ENCODE data around the gene MED12. TPM values are rescaled to one million over a fixed set of nuclear protein-coding genes. Genes with fewer than 3 reads are reported as not detected.
A peak's percentile ranks its signal among the peaks of the same experiment; 100 is the strongest.

MED12 gene
- total and polyA plus RNA-seq, 2 of the 8 experiments (the other 6 are each of a cell fraction or from before 2014, with no cell fraction given): 19.4 to 48.9 TPM

GRCh38 chrX:71118985-71119535 lies 664 bp downstream of the MED12 start:
- Histone ChIP-seq H3K4me3 (ENCODE audit: extremely low read depth in 1 of 4, insufficient read depth in 2 of 4, low read depth in 3 of 4, low read length in 4 of 4) (peak overlapping the region; percentile 43 to 84 (median 55)), H3K4me1 (replicated peaks in 1 of 4; ENCODE audit: control insufficient read depth in 3 of 4, insufficient read depth in 4 of 4, low read length in 3 of 4) (peaks cover 0 to 6% (median 2%) of the 10 kb centered on the region in 4 experiments; a peak in 3 of 7 replicates), H3K9ac (replicated peaks in 1 of 4; ENCODE audit: extremely low read depth in 1 of 4, low read depth in 3 of 4, low read length in 3 of 4) (peak overlapping the region in 3 of 4 experiments; percentile 14 to 78 (median 37); a peak in 4 of 7 replicates), H3K14ac (ENCODE audit: insufficient read length) (no peak overlapping the region), H3K36me3 (ENCODE audit: control insufficient read depth in 2 of 4, insufficient read depth in 4 of 4, low read length in 3 of 4) (peaks cover 2 to 35% (median 19%) of the 10 kb centered on the region in 4 experiments; a peak in 6 of 8 replicates), H2BK5ac (ENCODE audit: low read depth, low read length) (no peak overlapping the region), H3K4me2 (ENCODE audit: insufficient read depth in 1 of 2, low read depth in 2 of 2, low read length in 2 of 2) (peak overlapping the region; percentile 67 to 91), H2BK15ac (ENCODE audit: low read length) (no peak overlapping the region), H3K27ac (ENCODE audit: low read depth, low read length) (no peak overlapping the region), H2AK5ac (ENCODE audit: low read depth, low read length) (0 out of 2 replicates have a peak overlapping the region, but pooled peaks have one; percentile 15), H2BK20ac (ENCODE audit: low read length) (no peak overlapping the region), H3K9me3 (ENCODE audit: insufficient read depth in 2 of 2, low read depth in 1 of 2, low read length in 1 of 2) (no peaks in the 10 kb centered on the region), H2BK12ac (ENCODE audit: low read depth, low read length) (no peak overlapping the region), H3K27me3 (replicated peaks in 1 of 4; ENCODE audit: control insufficient read depth in 3 of 4, extremely low read depth in 1 of 4, insufficient read depth in 3 of 4, low read length in 3 of 4) (peaks cover 0 to 3% (median 0%) of the 10 kb centered on the region in 4 experiments; a peak in 1 of 7 replicates), H3K56ac (replicated peaks; ENCODE audit: insufficient read length, low read depth, low read length) (peak overlapping the region; percentile 54), H3K4ac (replicated peaks; ENCODE audit: insufficient read length, low read depth, low read length) (no peak overlapping the region), H4K91ac (replicated peaks; ENCODE audit: insufficient read length, low read length) (no peak overlapping the region), H4K20me1 (replicated peaks in 1 of 2; ENCODE audit: control insufficient read depth in 1 of 2, insufficient read depth in 2 of 2, low read length in 2 of 2) (peaks cover 0 to 2% of the 10 kb centered on the region in 2 experiments), H4K5ac (ENCODE audit: insufficient read length, low read depth, low read length) (no peak overlapping the region), H2AFZ (ENCODE audit: low read length) (no peak overlapping the region), H3K23ac (ENCODE audit: insufficient read length) (no peak overlapping the region), H4K8ac (ENCODE audit: extremely low read depth, insufficient read depth, low read length) (no peak overlapping the region), H3K79me1 (ENCODE audit: low read depth, low read length) (no peaks in the 10 kb centered on the region), H3K18ac (ENCODE audit: extremely low read depth, low read length) (no peak overlapping the region), H3K23me2 (ENCODE audit: low read depth, low read length) (no peaks in the 10 kb centered on the region; the same call in 1 of the 2 replicates), H2BK120ac (replicated peaks; ENCODE audit: low read depth, low read length) (no peak overlapping the region), H3K79me2 (ENCODE audit: control insufficient read depth in 1 of 2, insufficient read depth in 2 of 2, low read length in 2 of 2) (no peaks in the 10 kb centered on the region)
- no peak for DNase-seq (ENCODE audit: low read depth in 1 of 2, low spot score in 2 of 2)
- TF ChIP-seq KDM5A (IDR thresholded peaks at IDR 0.05; ENCODE audit: low read length): no peak
- TF ChIP-seq SIN3A (conservative IDR thresholded peaks at IDR 0.05 in 1 of 2, IDR thresholded peaks at IDR 0.05 in 1 of 2; ENCODE audit: low read depth in 1 of 2, low read length in 2 of 2): 0 out of 4 replicates have a peak, but pooled peaks of 1 of the 2 experiments have one; percentile 7
- TF ChIP-seq SIX5 (IDR thresholded peaks at IDR 0.05; ENCODE audit: low read depth, low read length): no peak
- TF ChIP-seq TAF7 (optimal IDR thresholded peaks at IDR 0.05; ENCODE audit: borderline replicate concordance, low read depth, low read length): no peak
- TF ChIP-seq EP300 (IDR thresholded peaks at IDR 0.05; ENCODE audit: borderline replicate concordance in 1 of 2, low read depth in 2 of 2, low read length in 2 of 2): no peak
- TF ChIP-seq BRCA1 (IDR thresholded peaks at IDR 0.05; ENCODE audit: low read depth, low read length): no peak
- no peak for TF ChIP-seq ATF3 (IDR thresholded peaks at IDR 0.05; ENCODE audit: insufficient read depth, low read depth, low read length)
- no peak for TF ChIP-seq RFX5 (IDR thresholded peaks at IDR 0.05; ENCODE audit: borderline replicate concordance, low read depth, low read length)
- ChIA-PET CTCF (ENCODE audit: partially characterized antibody) (interaction anchor here (2.8 kb wide), 1 partner anchor 11 kb away, joined by 13 read pairs; no protein-coding TSS in a partner anchor), POLR2A (ENCODE audit: partially characterized antibody) (interaction anchor here (0.9 to 2.7 kb wide), 7 partner anchors 9 to 133 kb away, joined by 3 to 17 read pairs (median 5); partner anchors contain the start of gene SNX12)
- WGBS, 2 experiments (ENCODE audit: extremely low coverage in 1 of 2, insufficient coverage in 1 of 2, insufficient read length in 1 of 2, insufficient replicate concordance in 2 of 2, low coverage in 1 of 2, low lambda C conversion rate in 2 of 2, missing lambda C conversion rate in 1 of 2): 14% methylated on average over 6 of the region's 17 CpGs; no CpG with 5 or more reads in 1 of the 2 experiments
- no peak for FAIRE-seq

Measured in H1 (cell line).